Measurements from ENCODE around the gene KLF9.

DNA sequence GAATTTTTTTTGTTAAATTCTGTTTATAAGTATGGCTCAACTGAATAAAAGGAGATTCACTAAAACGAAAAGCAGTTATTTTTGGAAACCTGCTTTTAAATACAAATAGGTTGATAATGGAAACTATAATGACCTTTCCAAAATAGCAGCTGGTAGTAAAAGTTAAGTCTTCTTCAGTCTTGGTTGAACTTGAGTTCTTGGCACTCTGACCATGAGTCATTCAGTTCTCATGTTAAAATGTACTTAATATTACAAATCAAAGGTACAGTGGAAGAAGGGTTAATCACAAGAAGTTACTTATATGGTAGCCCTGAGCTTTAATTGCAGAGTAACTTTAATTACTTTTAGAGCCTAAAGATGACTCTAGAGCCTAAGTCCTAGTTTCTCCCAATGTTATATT, 62.1 kb downstream of the KLF9 start:
- TF ChIP-seq, protein P1, sequence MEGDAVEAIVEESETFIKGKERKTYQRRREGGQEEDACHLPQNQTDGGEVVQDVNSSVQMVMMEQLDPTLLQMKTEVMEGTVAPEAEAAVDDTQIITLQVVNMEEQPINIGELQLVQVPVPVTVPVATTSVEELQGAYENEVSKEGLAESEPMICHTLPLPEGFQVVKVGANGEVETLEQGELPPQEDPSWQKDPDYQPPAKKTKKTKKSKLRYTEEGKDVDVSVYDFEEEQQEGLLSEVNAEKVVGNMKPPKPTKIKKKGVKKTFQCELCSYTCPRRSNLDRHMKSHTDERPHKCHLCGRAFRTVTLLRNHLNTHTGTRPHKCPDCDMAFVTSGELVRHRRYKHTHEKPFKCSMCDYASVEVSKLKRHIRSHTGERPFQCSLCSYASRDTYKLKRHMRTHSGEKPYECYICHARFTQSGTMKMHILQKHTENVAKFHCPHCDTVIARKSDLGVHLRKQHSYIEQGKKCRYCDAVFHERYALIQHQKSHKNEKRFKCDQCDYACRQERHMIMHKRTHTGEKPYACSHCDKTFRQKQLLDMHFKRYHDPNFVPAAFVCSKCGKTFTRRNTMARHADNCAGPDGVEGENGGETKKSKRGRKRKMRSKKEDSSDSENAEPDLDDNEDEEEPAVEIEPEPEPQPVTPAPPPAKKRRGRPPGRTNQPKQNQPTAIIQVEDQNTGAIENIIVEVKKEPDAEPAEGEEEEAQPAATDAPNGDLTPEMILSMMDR (IDR thresholded peaks at IDR 0.05; ENCODE audit: low read depth, low read length), result no peak
- TF ChIP-seq POLR2A (IDR thresholded peaks at IDR 0.05; ENCODE audit: extremely low read depth, insufficient read length) (no peak), MYC (IDR thresholded peaks at IDR 0.05; ENCODE audit: low read depth, low read length) (no peak)
- TF ChIP-seq, protein P2, sequence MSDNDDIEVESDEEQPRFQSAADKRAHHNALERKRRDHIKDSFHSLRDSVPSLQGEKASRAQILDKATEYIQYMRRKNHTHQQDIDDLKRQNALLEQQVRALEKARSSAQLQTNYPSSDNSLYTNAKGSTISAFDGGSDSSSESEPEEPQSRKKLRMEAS (IDR thresholded peaks at IDR 0.05; ENCODE audit: low read depth, low read length), result no peak
